Endodermal cell (in vitro differentiated cells): ENCODE results near the gene VASP. TPM values are rescaled to one million over a fixed set of nuclear protein-coding genes. Genes with fewer than 3 reads are reported as not detected.

ENCODE experiments used
- DNase-seq: peaks from one replicate; pipeline ENCODE4 v3.0.0-alpha.2; 2017
- H3K27ac ChIP-seq: 2 replicates; pipeline ENCODE4 v1.5.1; 2013; ENCODE audit warnings: mild to moderate bottlenecking, low read depth, low read length, moderate library complexity
- H3K27me3 ChIP-seq: 2 replicates; pipeline ENCODE4 v1.6.1; 2013; ENCODE audit warnings: mild to moderate bottlenecking, low read length, moderate library complexity; ENCODE audit not compliant: insufficient read depth, control insufficient read depth, poor library complexity, severe bottlenecking
- H3K36me3 ChIP-seq: 2 replicates; pipeline ENCODE4 v1.7.0; 2013; ENCODE audit warnings: mild to moderate bottlenecking, low read length, moderate library complexity; ENCODE audit not compliant: control insufficient read depth, insufficient read depth
- H3K4me1 ChIP-seq: one replicate; pipeline ENCODE4 v1.7.0; 2013; ENCODE audit warnings: low read length; ENCODE audit not compliant: control insufficient read depth, insufficient read depth
- H3K4me3 ChIP-seq: 2 replicates; pipeline ENCODE4 v1.5.1; 2013; ENCODE audit warnings: mild to moderate bottlenecking, low read length, moderate library complexity
- H3K9ac ChIP-seq: 2 replicates; pipeline ENCODE4 v1.6.1; 2013; ENCODE audit warnings: mild to moderate bottlenecking, low read length, moderate library complexity; ENCODE audit not compliant: poor library complexity, severe bottlenecking; ENCODE audit errors: extremely low read depth
- H3K9me3 ChIP-seq: 2 replicates; pipeline ENCODE4 v1.6.1; 2013; ENCODE audit warnings: mild to moderate bottlenecking, low read length, moderate library complexity; ENCODE audit not compliant: control insufficient read depth
- H3K27ac Mint-ChIP-seq: 2 replicates; pipeline ENCODE4 v1.8.0; 2020; ENCODE audit warnings: mixed read lengths
- H3K27me3 Mint-ChIP-seq: 2 replicates; pipeline ENCODE4 v1.8.0; 2021; ENCODE audit warnings: mild to moderate bottlenecking, mixed read lengths; ENCODE audit not compliant: insufficient read depth
- H3K36me3 Mint-ChIP-seq: 2 replicates; pipeline ENCODE4 v1.8.0; 2020; ENCODE audit warnings: low read depth, mixed read lengths
- H3K4me1 Mint-ChIP-seq: 2 replicates; pipeline ENCODE4 v1.8.0; 2020; ENCODE audit warnings: mixed read lengths
- H3K4me3 Mint-ChIP-seq: 2 replicates; pipeline ENCODE4 v1.8.0; 2020; ENCODE audit warnings: mild to moderate bottlenecking, moderate library complexity, mixed read lengths
- H3K9me3 Mint-ChIP-seq: 2 replicates; pipeline ENCODE4 v1.8.0; 2020; ENCODE audit warnings: mild to moderate bottlenecking, mixed read lengths
- CTCF ChIP-seq: fragments of 200-600 bp; sonication (generic); conservative IDR thresholded peaks from 2 replicates; pipeline ENCODE4 v1.5.0; 2021; ENCODE audit warnings: antibody characterized with exemption, mild to moderate bottlenecking
- WGBS, 2 experiments: methylation state at CpG; one replicate each; pipeline versions ENCODE4 v1.1.5 to v1.1.7; 2013; ENCODE audit warnings: missing lambda C conversion rate in 2 of 2, mixed read lengths in 1 of 2; ENCODE audit not compliant: insufficient coverage in 1 of 2, insufficient read length in 1 of 2; 5-methylcytosine and 5-hydroxymethylcytosine counted together
- total RNA-seq, 2 donors: library from RNA; stranded (reverse); fragmentation: NEBNext Ultra II Directional in 1 of 2; extraction: Animal tissue kit (Norgen Biotek cat#: 25700) in 1 of 2; gene quantifications; 2 replicates in 1 of 2; 3 replicates in 1 of 2; pipeline ENCODE4 v1.2.1, GENCODE V29; 2021

The VASP gene
- total RNA-seq, 2 donors from 2014 or later: 134 to 144 TPM

GRCh38 chr19:45514376-45515051 is 7.2 kb downstream of the VASP start:
- no peak overlapping the region for H3K4me3 Mint-ChIP-seq
- H3K36me3 Mint-ChIP-seq: peaks cover 46% of the 10 kb centered on the region
- WGBS, 2 experiments: 90 to 95% methylated on average over 8 to 13 of the region's 13 CpGs
- H3K9ac ChIP-seq: no peak overlapping the region
- no peak for TF ChIP-seq CTCF
- no peak for DNase-seq
- no peaks in the 10 kb centered on the region for H3K27me3 ChIP-seq
- H3K4me1 ChIP-seq: peaks cover 2% of the 10 kb centered on the region
- H3K27me3 Mint-ChIP-seq: no peaks in the 10 kb centered on the region
- H3K4me3 ChIP-seq: no peak overlapping the region
- peaks cover 79% of the 10 kb centered on the region for H3K36me3 ChIP-seq
- peaks cover 5% of the 10 kb centered on the region for H3K4me1 Mint-ChIP-seq
- peak overlapping the region; percentile 88 for H3K27ac Mint-ChIP-seq
- no peak overlapping the region for H3K27ac ChIP-seq
- no peaks in the 10 kb centered on the region for H3K9me3 Mint-ChIP-seq
- H3K9me3 ChIP-seq: no peaks in the 10 kb centered on the region

GRCh38 chr19:45515081-45515624 is 7.9 kb downstream of the VASP start:
- WGBS, 2 experiments: 93 to 96% methylated on average over 8 to 9 of the region's 10 CpGs
- H3K9me3 Mint-ChIP-seq: no peaks in the 10 kb centered on the region
- no peak for TF ChIP-seq CTCF
- Histone ChIP-seq H3K4me1 (no peaks in the 10 kb centered on the region), H3K9ac (no peak overlapping the region), H3K27me3 (no peaks in the 10 kb centered on the region), H3K36me3 (peaks cover 80% of the 10 kb centered on the region), H3K4me3 (no peak overlapping the region), H3K9me3 (no peaks in the 10 kb centered on the region), H3K27ac (no peak overlapping the region)
- peaks cover 47% of the 10 kb centered on the region for H3K36me3 Mint-ChIP-seq
- H3K4me1 Mint-ChIP-seq: no peaks in the 10 kb centered on the region
- H3K27me3 Mint-ChIP-seq: no peaks in the 10 kb centered on the region
- no peak overlapping the region for H3K27ac Mint-ChIP-seq
- DNase-seq: no peak
- H3K4me3 Mint-ChIP-seq: no peak overlapping the region

GRCh38 chr19:45515807-45516401 is 8.6 kb downstream of the VASP start:
- no peak overlapping the region for H3K9ac ChIP-seq
- Mint-ChIP-seq H3K4me1 (no peaks in the 10 kb centered on the region), H3K4me3 (no peak overlapping the region), H3K9me3 (no peaks in the 10 kb centered on the region), H3K36me3 (peaks cover 46% of the 10 kb centered on the region), H3K27ac (peak overlapping the region; percentile 17), H3K27me3 (no peaks in the 10 kb centered on the region)
- no peaks in the 10 kb centered on the region for H3K4me1 ChIP-seq
- peaks cover 79% of the 10 kb centered on the region for H3K36me3 ChIP-seq
- no peak overlapping the region for H3K4me3 ChIP-seq
- H3K27ac ChIP-seq: no peak overlapping the region
- H3K27me3 ChIP-seq: no peaks in the 10 kb centered on the region
- H3K9me3 ChIP-seq: no peaks in the 10 kb centered on the region
- WGBS, 2 experiments: 93 to 95% methylated on average over 4 to 9 of the region's 9 CpGs
- TF ChIP-seq CTCF: no peak
- no peak for DNase-seq
